Frontal cortex (tissue), 4 donors: ENCODE results near the gene KRTAP5-11. TPM values are rescaled to one million over a fixed set of nuclear protein-coding genes. Genes with fewer than 3 reads are reported as not detected.
A peak's percentile ranks its signal among the peaks of the same experiment; 100 is the strongest.
"Not testable (repeated sequence)": the region's sequence is repeated elsewhere in the genome, so short reads cannot be mapped to it uniquely, and the experiment has no call there.

Experiments
- DNase-seq, 2 donors: peaks; one replicate each; pipeline ENCODE4 v3.0.0; 2012; ENCODE audit warnings: low spot score in 2 of 2
- FAIRE-seq: peaks from 2 replicates; lab custom pipeline; 2012; peaks lifted over from hg19 to GRCh38; lab: Jason Lieb, UNC
- total RNA-seq: library from RNA; depleted of rRNA; stranded (reverse); fragments of >200 nt; gene quantifications from one replicate; pipeline ENCODE4 v1.2.3, GENCODE V29; 2014
- donor health status: control.
- donor health status: control.
- donor health status: control.

KRTAP5-11 gene
- total RNA-seq, 1 donor from 2014 or later: not detected

- DNase-seq: peak in 1 of 2 donors; percentile 44
Observed at GRCh38 chr11:71563406-71563805, 19.3 kb downstream of the KRTAP5-11 start.

GRCh38 chr11:71562120-71562519 is 20.6 kb downstream of the KRTAP5-11 start:
- FAIRE-seq (no peak), DNase-seq (no peak)

More at GRCh38 chr11:71563406-71563805, 19.3 kb downstream of the KRTAP5-11 start:
- no peak for FAIRE-seq

- FAIRE-seq (no peak), DNase-seq (no peak)
Observed at GRCh38 chr11:71558996-71559395, 23.7 kb downstream of the KRTAP5-11 start.

- DNase-seq (no peak), FAIRE-seq (no peak)
Observed at GRCh38 chr11:71557257-71557656, 25.4 kb downstream of the KRTAP5-11 start.

GRCh38 chr11:71556018-71556417 is 26.7 kb downstream of the KRTAP5-11 start:
- DNase-seq (no peak), FAIRE-seq (no peak)

- DNase-seq (no peak), FAIRE-seq (no peak)
Observed at GRCh38 chr11:71555508-71555907, 27.2 kb downstream of the KRTAP5-11 start.

GRCh38 chr11:71554996-71555395 is 27.7 kb downstream of the KRTAP5-11 start:
- FAIRE-seq (no peak), DNase-seq (no peak)

- FAIRE-seq (no peak), DNase-seq (no peak)
Observed at GRCh38 chr11:71551711-71552110, 31.0 kb downstream of the KRTAP5-11 start.

GRCh38 chr11:71548716-71549151 is 33.9 kb downstream of the KRTAP5-11 start:
- no peak for DNase-seq
- no peak for FAIRE-seq

- no peak for FAIRE-seq
Observed at GRCh38 chr11:71548120-71548519, 34.6 kb downstream of the KRTAP5-11 start, which contains the start of gene KRTAP5-9. TSS of gene KRTAP5-9 (plus strand) at chr11:71548420. CDS start at chr11:71548658, 238 bp downstream.

GRCh38 chr11:71545405-71545966 is 37.2 kb downstream of the KRTAP5-11 start:
- FAIRE-seq (no peak), DNase-seq (no peak)

More at GRCh38 chr11:71548120-71548519, 34.6 kb downstream of the KRTAP5-11 start, which contains the start of gene KRTAP5-9:
- no peak for DNase-seq

- FAIRE-seq: no peak
Observed at GRCh38 chr11:71544525-71545214, 38.0 kb downstream of the KRTAP5-11 start.

GRCh38 chr11:71543866-71544265 is 38.8 kb downstream of the KRTAP5-11 start:
- DNase-seq (no peak), FAIRE-seq (no peak)

More at GRCh38 chr11:71544525-71545214, 38.0 kb downstream of the KRTAP5-11 start:
- no peak for DNase-seq

GRCh38 chr11:71542879-71543777 is 39.5 kb downstream of the KRTAP5-11 start:
- no peak for DNase-seq
- FAIRE-seq: no peak

- DNase-seq (no peak), FAIRE-seq (no peak)
Observed at GRCh38 chr11:71542382-71542781, 40.3 kb downstream of the KRTAP5-11 start.

- DNase-seq, FAIRE-seq: not testable (repeated sequence)
Observed at GRCh38 chr11:71540521-71541304, 42.0 kb downstream of the KRTAP5-11 start.

GRCh38 chr11:71539971-71540370 is 42.7 kb downstream of the KRTAP5-11 start:
- FAIRE-seq, DNase-seq: not testable (repeated sequence)

GRCh38 chr11:71539017-71539416 is 43.7 kb downstream of the KRTAP5-11 start:
- FAIRE-seq (no peak), DNase-seq (no peak)

GRCh38 chr11:71538666-71538990 is 44.0 kb downstream of the KRTAP5-11 start:
- FAIRE-seq: no peak

More at GRCh38 chr11:71538666-71538990, 44.0 kb downstream of the KRTAP5-11 start:
- DNase-seq: no peak
